Neural cell (in vitro differentiated cells): ENCODE data around the gene SUSD6. TPM values are rescaled to one million over a fixed set of nuclear protein-coding genes. Genes with fewer than 3 reads are reported as not detected.

Experiments used
- H2AFZ ChIP-seq: fragments of 200-600, 300-800 bp; sonication (generic), shearing (Covaris generic); 2 replicates; pipeline ENCODE4 v1.6.0; 2014; ENCODE audit warnings: low read depth, mild to moderate bottlenecking, antibody characterized with exemption, low read length, moderate library complexity
- H3F3A ChIP-seq: fragments of 200-600 bp; shearing (Covaris generic); 2 replicates; pipeline ENCODE4 v1.6.1; 2016; ENCODE audit warnings: mild to moderate bottlenecking, moderate library complexity, mixed read lengths, antibody characterized with exemption, low read length; ENCODE audit not compliant: insufficient read depth, poor library complexity, severe bottlenecking
- H3K27ac ChIP-seq: fragments of 200-600, 300-800 bp; sonication (generic), shearing (Covaris generic); 2 replicates; pipeline ENCODE4 v1.5.1; 2014; ENCODE audit warnings: mild to moderate bottlenecking, low read length, moderate library complexity
- H3K27me3 ChIP-seq: fragments of 300-800, 200-600 bp; sonication (generic), shearing (Covaris generic); 2 replicates; pipeline ENCODE4 v1.6.0; 2014; ENCODE audit warnings: mild to moderate bottlenecking, low read depth, low read length, moderate library complexity; ENCODE audit not compliant: insufficient read depth
- H3K36me3 ChIP-seq: fragments of 300-800, 200-600 bp; sonication (generic), shearing (Covaris generic); 2 replicates; pipeline ENCODE4 v1.5.1; 2014; ENCODE audit warnings: mild to moderate bottlenecking, antibody characterized with exemption, low read length, moderate library complexity; ENCODE audit not compliant: insufficient read depth
- H3K4me2 ChIP-seq: fragments of 300-800, 200-600 bp; sonication (generic), shearing (Covaris generic); 2 replicates; pipeline ENCODE4 v1.6.0; 2014; ENCODE audit warnings: mild to moderate bottlenecking, low read length
- H3K4me3 ChIP-seq: fragments of 300-800, 200-600 bp; sonication (generic), shearing (Covaris generic); 2 replicates; pipeline ENCODE4 v1.5.1; 2014; ENCODE audit warnings: mild to moderate bottlenecking, low read length, moderate library complexity
- H3K79me2 ChIP-seq: fragments of 200-600 bp; shearing (Covaris generic); replicated peaks from 2 replicates; pipeline ENCODE4 v1.6.0; 2014; ENCODE audit warnings: mild to moderate bottlenecking, low read length, moderate library complexity; ENCODE audit not compliant: insufficient read depth
- H3K9ac ChIP-seq: fragments of 300-800, 200-600 bp; sonication (generic), shearing (Covaris generic); 2 replicates; pipeline ENCODE4 v1.6.1; 2016; ENCODE audit warnings: mild to moderate bottlenecking, low read length, mixed read lengths
- H3K9me2 ChIP-seq: fragments of 200-600 bp; shearing (Covaris generic); 2 replicates; pipeline ENCODE4 v1.6.1; 2016; ENCODE audit warnings: mild to moderate bottlenecking, low read length, mixed read lengths; ENCODE audit not compliant: insufficient read depth
- H3K9me3 ChIP-seq: fragments of 200-600, 300-800 bp; sonication (generic), shearing (Covaris generic); 2 replicates; pipeline ENCODE4 v1.6.1; 2016; ENCODE audit warnings: mild to moderate bottlenecking, mixed run types, low read length, moderate library complexity, mixed read lengths
- H4K20me1 ChIP-seq: fragments of 200-600 bp; shearing (Covaris generic); 2 replicates; pipeline ENCODE4 v1.6.1; 2016; ENCODE audit warnings: mild to moderate bottlenecking, mixed run types; ENCODE audit not compliant: insufficient read depth
- EP300 ChIP-seq: fragments of 450-650 bp; conservative IDR thresholded peaks from 2 replicates; pipeline ENCODE4 v1.6.1; 2014; ENCODE audit warnings: antibody characterized with exemption, mild to moderate bottlenecking, moderate library complexity; ENCODE audit not compliant: poor library complexity, severe bottlenecking
- EZH2 ChIP-seq: fragments of 200-600, 300-800 bp; shearing (Covaris generic), sonication (generic); IDR thresholded peaks from 2 replicates; pipeline ENCODE4 v1.6.1; 2014; ENCODE audit warnings: antibody characterized with exemption, low read length, borderline replicate concordance, mild to moderate bottlenecking; ENCODE audit not compliant: insufficient read depth, poor library complexity, severe bottlenecking
- MXI1 ChIP-seq: fragments of 450-650 bp; conservative IDR thresholded peaks from 2 replicates; pipeline ENCODE4 v1.6.1; 2014; ENCODE audit warnings: antibody characterized with exemption, mild to moderate bottlenecking; ENCODE audit not compliant: poor library complexity, severe bottlenecking
- POLR2AphosphoS5 ChIP-seq: IDR thresholded peaks from 2 replicates; pipeline ENCODE4 v1.6.1; 2012
- RAD21 ChIP-seq: fragments of 450-650 bp; conservative IDR thresholded peaks from 2 replicates; pipeline ENCODE4 v1.6.1; 2014; ENCODE audit warnings: antibody characterized with exemption, mild to moderate bottlenecking, moderate library complexity
- REST ChIP-seq: IDR thresholded peaks from 2 replicates; pipeline ENCODE4 v1.6.1; 2012; ENCODE audit warnings: borderline replicate concordance
- SMC3 ChIP-seq: fragments of 450-650 bp; conservative IDR thresholded peaks from 2 replicates; pipeline ENCODE4 v1.6.1; 2014; ENCODE audit warnings: antibody characterized with exemption, mild to moderate bottlenecking, moderate library complexity; ENCODE audit not compliant: poor library complexity
- TAF1 ChIP-seq: IDR thresholded peaks from 2 replicates; pipeline ENCODE4 v1.6.1; 2012; ENCODE audit warnings: low read depth
- polyA plus RNA-seq: library from polyadenylated mRNA; depleted of rRNA; stranded (reverse); fragments of >200 nt; gene quantifications from 2 replicates; pipeline ENCODE4 v1.2.3, GENCODE V29; 2014
- TF ChIP-seq, protein P1 (sequence below): fragments of 450-650 bp; IDR thresholded peaks from 2 replicates; pipeline ENCODE4 v1.5.1; 2014; ENCODE audit warnings: antibody characterized with exemption, mild to moderate bottlenecking, moderate library complexity; ENCODE audit not compliant: poor library complexity, severe bottlenecking

The SUSD6 gene
- polyA plus RNA-seq, 1 donor from 2014 or later, result 5.1 TPM

DNA sequence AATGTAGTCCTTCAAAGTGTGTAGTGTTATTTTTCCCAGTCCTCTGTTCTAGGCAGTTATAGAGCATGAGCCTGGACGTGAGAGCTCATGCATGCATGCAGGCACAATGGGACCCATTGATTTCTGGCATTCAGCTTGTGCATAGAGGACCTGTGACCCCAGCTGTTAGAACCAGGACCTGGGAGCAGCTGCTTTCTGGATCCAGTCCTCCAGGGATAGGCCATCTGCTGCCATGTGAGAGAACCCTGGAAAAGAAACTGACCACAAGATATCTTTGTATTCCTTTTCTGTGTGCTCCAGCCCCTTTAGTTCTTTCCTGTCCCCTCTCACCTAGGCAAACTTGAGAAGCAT, 76.9 kb downstream of the SUSD6 start:
- Histone ChIP-seq H3K9ac (no peak overlapping the region), H3K27ac (no peak overlapping the region), H3K79me2 (peaks cover 1% of the 10 kb centered on the region), H2AFZ (no peak overlapping the region), H3K4me3 (no peak overlapping the region), H3K27me3 (no peaks in the 10 kb centered on the region), H3K9me2 (no peaks in the 10 kb centered on the region), H3F3A (peaks cover 3% of the 10 kb centered on the region), H4K20me1 (no peaks in the 10 kb centered on the region), H3K9me3 (no peaks in the 10 kb centered on the region), H3K4me2 (no peak overlapping the region), H3K36me3 (no peaks in the 10 kb centered on the region)
- TF ChIP-seq POLR2AphosphoS5 (no peak), TAF1 (no peak), EP300 (no peak), RAD21 (no peak), REST (no peak)
- TF ChIP-seq, protein P1, sequence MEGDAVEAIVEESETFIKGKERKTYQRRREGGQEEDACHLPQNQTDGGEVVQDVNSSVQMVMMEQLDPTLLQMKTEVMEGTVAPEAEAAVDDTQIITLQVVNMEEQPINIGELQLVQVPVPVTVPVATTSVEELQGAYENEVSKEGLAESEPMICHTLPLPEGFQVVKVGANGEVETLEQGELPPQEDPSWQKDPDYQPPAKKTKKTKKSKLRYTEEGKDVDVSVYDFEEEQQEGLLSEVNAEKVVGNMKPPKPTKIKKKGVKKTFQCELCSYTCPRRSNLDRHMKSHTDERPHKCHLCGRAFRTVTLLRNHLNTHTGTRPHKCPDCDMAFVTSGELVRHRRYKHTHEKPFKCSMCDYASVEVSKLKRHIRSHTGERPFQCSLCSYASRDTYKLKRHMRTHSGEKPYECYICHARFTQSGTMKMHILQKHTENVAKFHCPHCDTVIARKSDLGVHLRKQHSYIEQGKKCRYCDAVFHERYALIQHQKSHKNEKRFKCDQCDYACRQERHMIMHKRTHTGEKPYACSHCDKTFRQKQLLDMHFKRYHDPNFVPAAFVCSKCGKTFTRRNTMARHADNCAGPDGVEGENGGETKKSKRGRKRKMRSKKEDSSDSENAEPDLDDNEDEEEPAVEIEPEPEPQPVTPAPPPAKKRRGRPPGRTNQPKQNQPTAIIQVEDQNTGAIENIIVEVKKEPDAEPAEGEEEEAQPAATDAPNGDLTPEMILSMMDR, result no peak

DNA sequence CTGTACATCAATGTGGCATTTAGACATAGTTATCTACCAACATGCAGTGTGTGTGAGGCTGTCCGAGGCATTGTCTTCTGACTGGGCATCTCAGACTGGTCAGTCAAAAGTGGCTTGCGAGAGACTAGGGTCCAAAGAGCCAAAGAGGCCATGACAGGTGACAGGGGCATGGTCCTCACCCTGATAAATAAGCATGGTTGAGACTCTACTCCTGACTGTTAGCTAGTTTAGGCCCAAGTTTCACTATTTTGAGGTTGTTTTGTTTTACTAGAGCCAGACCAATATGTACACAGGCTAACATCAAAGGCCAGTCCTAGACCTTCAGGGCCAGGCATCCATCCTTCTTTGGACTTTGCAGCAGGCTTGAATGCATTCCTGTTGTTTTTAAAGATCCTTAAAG, 78.6 kb downstream of the SUSD6 start:
- no peaks in the 10 kb centered on the region for H3K79me2 ChIP-seq
- H3K4me2 ChIP-seq, result no peak overlapping the region
- H3K9ac ChIP-seq, result no peak overlapping the region
- H3K36me3 ChIP-seq, result no peaks in the 10 kb centered on the region
- H4K20me1 ChIP-seq, result no peaks in the 10 kb centered on the region
- no peaks in the 10 kb centered on the region for H3K27me3 ChIP-seq
- H3F3A ChIP-seq, result peaks cover 3% of the 10 kb centered on the region
- no peaks in the 10 kb centered on the region for H3K9me3 ChIP-seq
- no peak overlapping the region for H2AFZ ChIP-seq
- H3K4me3 ChIP-seq, result no peak overlapping the region
- no peak for TF ChIP-seq EZH2
- H3K9me2 ChIP-seq, result no peaks in the 10 kb centered on the region
- no peak overlapping the region for H3K27ac ChIP-seq

GRCh38 chr14:69692594-69692993, 81.2 kb downstream of the SUSD6 start:
- Histone ChIP-seq H3K9me3 (no peaks in the 10 kb centered on the region), H3K4me3 (no peak overlapping the region), H3K9me2 (no peaks in the 10 kb centered on the region), H3K9ac (no peak overlapping the region), H3K79me2 (no peaks in the 10 kb centered on the region), H3K36me3 (no peaks in the 10 kb centered on the region), H3K27ac (no peak overlapping the region), H2AFZ (no peak overlapping the region), H4K20me1 (no peaks in the 10 kb centered on the region), H3K27me3 (no peaks in the 10 kb centered on the region), H3K4me2 (no peak overlapping the region), H3F3A (no peaks in the 10 kb centered on the region)
- no peak for TF ChIP-seq MXI1
- no peak for TF ChIP-seq EZH2
- no peak for TF ChIP-seq TAF1
- no peak for TF ChIP-seq SMC3
- TF ChIP-seq EP300, result no peak
- TF ChIP-seq REST, result no peak
- no peak for TF ChIP-seq RAD21
- TF ChIP-seq, protein P1, result no peak
- TF ChIP-seq POLR2AphosphoS5, result no peak
